HPDE6-E6E7 (cell line): Measurements from ENCODE around the gene MED20.
A peak's percentile ranks its signal among the peaks of the same experiment; 100 is the strongest.

Source experiments
- DNase-seq: peaks from one replicate; pipeline ENCODE4 v3.0.0; 2011; ENCODE audit warnings: missing footprints; ENCODE audit errors: extremely low spot score

MED20 gene

DNA sequence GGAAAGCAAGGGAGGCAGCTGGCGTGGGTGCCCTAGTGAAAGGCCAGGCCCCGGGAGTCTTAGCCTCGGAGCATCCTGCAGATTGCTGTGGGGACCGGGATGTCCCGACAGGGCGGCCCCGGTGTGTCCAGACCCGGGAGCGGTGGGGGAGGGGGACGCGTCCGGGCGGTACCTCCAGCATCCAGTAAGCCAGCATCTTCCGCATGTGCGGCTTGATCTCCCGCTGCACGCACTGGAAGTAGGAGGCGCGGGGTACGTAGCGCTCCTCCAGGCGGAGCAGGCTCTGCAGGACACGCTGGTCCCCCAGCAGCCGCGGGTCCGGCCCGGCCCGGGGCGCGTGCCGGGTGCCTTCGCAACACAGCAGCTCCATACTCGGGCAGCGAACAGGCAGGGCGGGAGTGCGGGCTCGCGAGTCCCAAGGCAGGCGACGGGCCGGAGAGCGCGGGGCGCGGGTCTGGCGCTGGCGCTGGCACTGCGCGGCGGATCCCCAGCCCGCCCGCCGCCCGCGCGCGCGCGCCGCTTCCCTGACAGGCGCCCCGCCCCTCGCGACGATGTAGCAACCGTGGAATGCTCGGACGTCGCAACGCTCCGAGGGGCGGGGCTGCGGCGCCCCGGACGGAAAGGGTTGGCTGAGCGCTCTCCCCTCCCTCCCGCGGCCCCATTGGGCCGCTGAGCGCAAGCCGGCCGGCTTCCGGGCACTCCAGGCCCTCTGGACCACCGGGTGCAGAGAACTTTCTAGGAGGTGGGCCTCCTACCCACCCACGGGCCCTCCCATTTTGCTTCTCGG is 20.5 kb upstream of the MED20 start, which contains the start of gene CCND3:
Gene CCND3, minus strand, starts transcription at position 529 of the 787 bp plus-strand sequence. Its CDS starts 159 bp downstream, at position 370.
- DNase-seq = peak; percentile 81

DNA sequence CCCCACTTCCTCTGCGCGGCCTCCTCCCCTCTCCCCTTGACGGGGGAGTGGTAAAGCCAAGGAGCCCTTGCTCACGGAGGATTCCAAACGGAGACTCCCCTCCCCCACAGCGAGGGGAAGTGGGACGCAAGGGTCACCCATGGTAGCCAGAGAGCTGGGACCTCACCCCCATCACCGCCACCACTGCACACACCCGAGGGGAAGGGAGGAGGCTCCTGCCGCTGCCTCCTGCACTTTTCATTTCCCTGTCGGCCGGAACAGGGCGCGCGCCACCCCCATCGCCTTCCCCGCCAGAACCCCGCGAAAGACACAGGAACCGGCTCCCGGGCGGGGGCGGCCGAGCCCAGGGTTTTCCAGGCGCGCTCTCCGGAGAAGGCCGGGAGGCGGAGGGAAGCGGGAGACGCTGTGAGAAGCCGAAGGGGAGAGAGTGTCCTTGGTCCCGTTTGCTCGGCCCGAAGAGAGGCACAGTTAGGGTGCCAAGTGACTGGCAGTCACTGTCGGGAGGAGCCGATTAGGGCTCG is 19.9 kb upstream of the MED20 start:
- no peak for DNase-seq

DNA sequence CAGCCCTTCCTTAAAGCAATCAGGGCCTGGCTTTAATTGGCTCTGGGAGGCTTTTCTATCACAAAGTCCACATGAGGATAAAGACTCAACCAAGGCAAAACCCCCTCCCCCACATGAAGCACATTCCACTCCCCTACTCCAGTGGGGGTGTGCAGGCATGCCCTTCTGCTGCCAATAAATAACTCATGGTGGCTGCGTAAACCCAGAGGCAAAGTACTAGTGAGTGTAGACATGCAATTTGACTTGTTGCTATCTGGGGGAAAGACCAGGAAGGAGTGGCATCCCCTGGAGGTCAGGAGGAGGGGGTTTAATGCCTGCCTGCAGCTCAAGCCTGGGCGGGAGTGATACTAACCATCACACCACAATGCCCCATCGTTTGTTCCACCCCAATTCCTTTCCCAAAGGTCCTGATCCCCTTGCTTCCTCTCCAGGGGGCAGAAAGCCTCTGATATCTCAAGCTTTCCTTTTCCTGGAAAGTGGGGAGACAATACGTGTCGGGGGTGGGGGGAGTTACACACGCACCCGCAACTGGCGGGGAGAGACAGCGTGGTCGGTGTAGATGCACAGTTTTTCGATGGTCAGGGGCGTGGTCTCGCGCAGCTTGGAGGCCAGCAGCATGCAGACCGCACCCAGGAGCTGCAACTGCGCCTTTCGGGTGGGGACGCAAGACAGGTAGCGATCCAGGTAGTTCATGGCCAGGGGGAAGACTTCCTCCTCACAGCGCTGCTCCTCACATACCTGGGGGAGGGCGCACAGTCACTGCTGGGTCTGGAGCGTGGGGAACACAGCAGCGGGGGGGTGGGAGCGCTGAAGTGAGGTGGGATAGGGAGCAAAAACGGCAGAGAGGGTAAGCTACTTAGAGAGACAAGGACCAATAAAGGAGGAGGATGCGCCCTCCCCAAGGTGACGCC is 19.2 kb upstream of the MED20 start:
- DNase-seq = no peak

DNA sequence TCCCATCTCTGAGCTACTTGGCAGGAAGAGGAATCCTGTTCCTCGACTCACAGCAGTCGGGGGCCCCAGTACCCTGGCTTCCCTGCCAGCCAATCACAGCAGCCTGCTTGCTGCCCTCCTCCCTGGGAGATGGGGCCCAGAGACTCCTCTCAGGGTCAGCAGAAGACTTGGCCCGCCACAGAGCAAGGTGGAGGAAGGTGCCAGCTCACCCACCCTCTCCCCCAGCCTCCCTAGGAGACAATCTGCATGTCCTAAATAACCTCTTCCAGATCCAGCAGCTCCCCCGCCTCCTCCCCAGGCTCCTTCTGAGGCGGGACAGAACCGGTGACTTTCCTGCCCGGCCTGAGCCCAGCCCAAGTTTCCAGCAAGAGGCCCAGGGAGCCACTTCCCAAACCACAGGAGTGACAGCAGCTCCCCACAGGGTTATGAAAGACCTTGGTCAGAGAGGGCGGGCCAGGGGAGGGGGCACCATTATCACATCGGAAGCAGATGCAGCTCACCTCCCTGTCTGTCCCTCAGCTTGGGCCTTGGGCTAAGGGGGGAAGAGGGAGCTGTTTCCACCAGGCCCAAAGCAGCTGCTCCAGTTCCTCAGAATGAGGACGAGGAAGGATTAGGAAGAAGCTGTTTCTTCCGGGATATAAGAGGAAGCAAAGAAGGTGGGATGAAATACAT is 18.4 kb upstream of the MED20 start:
- DNase-seq = no peak

DNA sequence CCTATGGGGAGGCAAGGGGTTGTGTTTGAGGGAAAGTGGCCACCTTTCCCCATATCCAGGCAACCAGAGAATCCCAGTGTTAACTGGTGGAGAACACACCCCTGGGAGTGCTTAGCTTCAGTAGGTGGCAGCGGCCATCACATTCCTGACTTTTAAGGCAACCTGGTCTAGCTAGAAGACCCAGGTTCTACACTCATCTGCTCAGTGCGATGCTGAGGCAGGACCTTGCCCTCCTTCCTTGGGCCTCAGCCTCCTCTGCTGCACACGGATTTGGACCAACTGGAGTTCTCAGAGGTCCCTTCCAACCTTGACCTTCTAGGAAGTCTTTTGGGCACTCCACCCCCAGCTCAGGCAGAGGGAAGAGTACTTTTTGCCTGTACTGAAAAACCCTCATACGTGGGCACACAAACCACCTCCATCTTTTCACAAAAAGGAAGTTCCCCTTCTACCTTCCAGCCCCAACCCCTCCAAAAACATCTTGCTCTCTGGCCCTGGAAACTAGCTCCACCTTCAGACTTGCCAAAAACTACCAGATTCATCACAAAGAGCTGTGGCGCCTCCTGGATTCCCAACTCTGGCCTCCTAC is 17.7 kb upstream of the MED20 start:
- DNase-seq = no peak

DNA sequence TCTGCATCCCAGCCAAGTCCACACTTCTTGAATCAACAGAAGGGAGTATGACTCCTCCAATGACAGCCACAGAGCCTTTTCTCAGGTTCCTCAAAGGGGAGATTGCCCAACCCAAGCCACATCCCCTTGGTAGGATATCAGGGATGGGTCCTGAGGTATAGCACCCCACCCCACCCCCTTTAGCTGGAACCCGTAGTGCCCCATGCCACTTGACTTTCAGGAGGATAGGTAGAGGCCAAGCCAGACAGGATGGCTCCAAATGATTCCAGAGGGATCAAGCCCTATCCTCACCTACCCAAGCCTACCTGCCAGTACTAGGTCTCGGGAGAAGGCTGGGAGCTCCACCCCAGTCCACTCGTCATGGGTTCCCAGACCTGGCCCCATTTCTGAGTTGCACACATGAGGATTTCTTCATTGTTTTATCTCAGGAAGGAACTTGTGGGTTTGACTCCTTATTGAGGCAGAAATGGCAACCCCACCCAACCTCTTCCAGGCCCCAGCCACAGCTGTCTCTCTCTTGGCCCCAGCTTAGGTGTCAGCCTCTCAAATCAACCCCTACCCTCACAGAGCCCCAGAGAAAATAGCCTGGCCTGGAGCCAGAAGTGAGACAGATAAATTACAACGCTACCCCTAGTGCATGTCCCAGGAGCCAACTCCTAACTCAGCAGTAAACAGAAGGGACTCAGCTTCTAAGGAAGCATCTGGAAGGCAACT is 17.1 kb upstream of the MED20 start:
- no peak for DNase-seq

DNA sequence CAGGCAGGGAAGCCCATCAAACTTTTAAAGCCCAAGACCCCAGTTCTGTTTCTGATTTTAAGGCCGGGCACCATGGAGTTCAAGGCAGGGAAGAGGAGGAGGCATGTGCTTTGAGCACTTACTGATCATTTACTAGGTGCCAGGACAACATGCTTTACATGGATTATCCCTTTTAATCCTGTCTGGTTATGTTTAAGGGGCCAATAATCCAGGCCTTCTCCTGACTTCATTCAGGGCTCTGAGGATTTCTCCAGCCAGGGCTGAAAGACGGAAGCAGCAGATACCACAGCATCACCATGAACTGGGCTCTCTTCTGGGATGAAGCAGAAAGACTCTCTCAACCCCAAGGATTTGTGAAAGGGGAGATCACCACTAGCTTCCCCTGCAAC is 16.5 kb upstream of the MED20 start:
- no peak for DNase-seq

DNA sequence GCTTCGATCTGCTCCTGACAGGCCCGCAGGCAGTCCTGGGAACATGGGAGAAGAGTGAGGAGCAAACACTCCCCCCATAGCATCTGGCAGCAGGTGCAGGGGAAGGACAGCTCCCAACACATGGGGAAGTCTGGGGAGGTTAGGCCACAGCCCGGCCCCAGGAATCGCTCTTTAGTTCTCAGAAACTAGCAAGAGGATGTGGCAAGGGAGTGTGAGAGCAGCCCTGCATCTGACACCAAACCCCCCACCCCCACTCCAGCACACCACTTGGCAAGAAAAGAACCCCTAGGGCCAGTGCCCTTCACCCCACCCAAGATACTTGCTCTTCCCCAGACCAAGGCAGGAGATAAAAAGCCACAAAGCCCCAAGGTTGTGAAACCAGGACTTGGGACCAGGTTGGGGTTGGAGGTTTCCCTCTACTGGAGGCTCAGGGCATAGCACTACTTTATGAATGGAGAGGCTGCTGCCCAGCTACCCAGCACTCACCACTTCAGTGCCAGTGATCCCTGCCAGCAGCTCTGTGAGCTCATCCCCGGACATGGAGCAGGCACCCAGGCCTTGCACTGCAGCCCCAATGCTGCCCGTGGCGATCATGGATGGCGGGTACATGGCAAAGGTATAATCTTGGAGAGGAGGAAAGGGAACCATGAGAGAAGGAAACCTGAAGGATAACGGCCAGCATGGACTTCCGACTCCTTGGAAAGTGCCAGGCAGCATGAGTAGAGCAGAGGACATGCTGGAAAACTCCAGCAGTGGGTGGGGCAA is 15.3 kb upstream of the MED20 start:
- peak; percentile 75 for DNase-seq

DNA sequence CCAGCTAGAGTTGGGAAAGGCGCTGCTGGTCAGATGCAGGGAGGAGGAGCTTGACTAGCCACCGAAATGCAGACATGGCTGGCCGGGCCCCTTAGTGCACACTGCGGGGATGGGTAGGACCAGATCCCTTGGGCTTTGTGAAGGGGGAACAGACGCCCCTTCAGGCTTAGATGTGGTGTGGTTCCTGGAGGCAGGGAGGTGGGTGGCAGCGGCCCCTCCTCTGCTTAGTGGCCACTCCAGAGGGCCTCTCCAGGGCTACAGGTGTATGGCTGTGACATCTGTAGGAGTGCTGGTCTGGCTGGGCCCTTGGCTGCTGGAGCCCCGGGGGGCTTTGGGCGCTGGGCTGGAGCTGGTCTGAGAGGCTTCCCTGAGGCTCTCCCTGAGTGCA is 14.7 kb upstream of the MED20 start:
- no peak for DNase-seq

DNA sequence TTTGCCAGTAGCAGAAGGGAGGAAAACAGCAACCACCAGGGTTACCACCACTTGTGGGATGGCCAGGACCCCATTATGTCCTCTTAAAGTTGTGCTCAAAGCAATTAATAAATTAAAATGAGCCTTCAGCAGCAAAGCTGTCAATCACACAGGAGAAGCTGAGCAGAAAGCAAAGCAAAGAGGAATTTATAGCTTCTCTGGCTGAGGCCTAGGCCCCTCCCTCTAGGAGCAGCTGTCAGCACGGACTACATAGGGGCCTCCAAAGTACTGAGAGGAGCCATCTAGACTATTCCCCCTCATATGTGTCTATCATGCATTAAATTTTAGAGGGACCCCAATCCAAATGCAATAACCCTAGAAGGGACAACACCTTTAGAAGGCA is 14.2 kb upstream of the MED20 start:
- no peak for DNase-seq

DNA sequence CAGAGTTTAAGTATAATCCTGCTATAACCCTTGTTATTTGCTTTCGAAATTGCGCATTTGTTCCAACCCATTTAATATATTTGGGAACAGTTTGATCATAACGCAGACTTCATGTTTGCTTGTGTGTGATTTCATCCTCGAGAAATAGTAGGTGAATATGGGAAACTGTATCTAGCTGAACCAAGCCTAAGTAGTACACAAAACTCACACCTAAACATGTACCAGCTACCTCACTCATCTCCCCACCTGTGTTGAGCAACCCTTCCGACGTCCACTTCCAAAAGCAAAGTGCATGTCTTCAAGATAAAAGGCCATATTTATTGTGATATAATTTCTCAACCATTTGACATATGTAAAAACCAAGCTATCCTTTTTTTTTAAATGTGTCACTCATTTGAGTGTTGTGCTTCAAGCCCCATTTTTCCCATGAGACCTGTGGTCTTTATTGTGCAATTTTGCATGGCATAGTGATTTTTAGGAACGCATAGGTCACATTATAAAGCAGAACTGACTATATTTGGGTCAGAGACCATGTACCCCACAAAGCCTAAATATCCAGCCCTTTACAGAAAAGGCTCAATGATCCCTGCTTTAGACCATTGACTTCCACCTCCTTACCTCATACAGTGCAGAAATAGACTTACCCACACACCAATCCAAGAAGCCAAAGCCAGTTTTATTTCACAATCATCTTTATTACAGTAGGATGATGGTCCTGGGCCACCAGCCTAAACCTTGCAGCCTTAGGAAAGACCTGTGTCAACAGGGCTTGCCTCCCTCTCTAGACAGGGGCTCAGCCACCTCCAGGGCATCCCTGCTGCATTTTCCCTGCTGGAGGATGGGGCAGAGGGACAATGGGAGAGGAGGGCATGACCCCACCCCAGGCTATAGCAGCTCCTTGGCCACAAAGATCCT is 13.6 kb upstream of the MED20 start:
- no peak for DNase-seq

DNA sequence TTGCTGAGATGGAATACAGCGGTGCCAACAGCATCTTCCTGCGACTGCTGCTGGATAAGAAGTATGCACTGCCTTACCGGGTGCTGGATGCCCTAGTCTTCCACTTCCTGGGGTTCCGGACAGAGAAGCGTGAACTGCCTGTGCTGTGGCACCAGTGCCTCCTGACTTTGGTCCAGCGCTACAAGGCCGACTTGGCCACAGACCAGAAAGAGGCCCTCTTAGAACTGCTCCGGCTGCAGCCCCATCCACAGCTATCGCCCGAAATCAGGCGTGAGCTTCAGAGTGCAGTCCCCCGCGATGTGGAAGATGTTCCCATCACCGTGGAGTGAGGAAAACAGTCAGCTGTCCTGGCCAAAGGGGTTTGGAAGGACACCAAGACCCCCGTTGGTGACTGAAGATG is 11.4 kb upstream of the MED20 start:
- DNase-seq = no peak

DNA sequence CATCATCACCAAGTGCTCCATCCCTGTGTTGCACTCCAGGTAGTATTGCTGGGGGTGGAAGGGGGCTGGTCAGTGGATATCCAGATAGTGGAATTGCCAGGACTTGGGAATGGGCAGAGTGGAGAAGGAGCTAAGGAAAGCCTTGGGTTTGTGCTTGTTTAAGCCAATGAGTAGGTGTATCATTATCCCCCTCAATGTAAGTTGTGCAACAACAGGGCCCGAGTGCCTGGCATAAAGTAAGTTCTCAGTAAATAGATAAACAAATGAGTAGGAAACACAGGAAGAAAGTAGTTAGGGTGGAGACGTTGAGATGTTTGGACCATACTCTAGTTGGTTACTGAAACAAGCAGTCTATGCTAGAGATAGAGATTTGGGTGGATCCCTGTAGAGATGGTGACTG is 10.9 kb upstream of the MED20 start:
- no peak for DNase-seq

DNA sequence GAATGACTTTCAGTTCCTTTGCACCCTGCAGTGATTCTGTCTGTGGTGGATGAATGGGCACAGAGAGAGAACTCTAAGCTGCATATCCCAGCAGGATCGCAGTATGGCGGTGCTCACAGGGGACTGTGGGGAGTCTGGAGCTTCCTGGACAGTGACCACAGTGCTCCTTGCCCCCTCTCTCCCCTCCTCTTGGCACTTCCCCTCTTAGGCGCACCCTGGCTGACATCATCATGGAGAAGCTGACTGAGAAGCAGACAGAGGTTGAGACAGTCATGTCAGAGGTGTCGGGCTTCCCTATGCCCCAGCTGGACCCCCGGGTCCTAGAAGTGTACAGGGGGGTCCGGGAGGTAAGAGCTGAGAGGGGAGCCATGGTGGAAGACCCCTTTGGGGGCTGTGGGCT is 9.0 kb upstream of the MED20 start:
- DNase-seq = no peak

DNA sequence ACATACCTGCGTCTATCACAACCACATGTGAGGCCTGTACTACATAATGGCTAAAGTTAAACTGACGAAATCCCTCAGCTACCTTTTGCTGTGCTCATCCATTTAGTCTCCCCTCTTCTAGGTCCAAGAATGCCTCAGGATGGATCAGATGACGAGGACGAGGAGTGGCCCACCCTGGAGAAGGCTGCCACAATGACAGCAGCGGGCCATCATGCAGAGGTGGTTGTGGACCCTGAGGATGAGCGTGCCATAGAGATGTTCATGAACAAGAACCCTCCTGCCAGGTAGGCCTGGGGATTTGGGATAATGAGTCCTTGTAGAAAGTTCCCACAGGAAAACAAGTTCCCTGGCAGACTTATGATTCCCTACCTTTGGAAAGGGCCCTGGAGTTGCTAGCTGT is 6.3 kb upstream of the MED20 start:
- DNase-seq = no peak

DNA sequence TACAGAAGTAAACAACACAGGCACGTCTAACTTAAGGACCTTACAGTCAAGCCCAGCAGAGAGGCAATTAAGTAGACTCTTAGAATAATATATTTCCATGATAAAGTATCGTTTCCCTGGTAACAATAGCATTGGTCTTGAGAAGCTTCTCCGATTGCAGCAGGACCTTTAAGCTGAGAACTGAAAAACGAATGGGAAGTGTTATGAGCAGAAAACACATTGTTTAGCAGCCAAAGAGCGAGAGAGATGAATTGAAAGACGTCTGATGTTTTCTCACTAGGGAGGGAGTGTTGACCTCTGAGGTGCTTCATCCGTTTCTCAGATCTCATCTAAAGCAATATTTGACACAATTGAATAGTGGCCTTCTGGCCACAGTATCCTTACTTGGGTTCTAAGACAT is 1.2 kb upstream of the MED20 start:
- no peak for DNase-seq

DNA sequence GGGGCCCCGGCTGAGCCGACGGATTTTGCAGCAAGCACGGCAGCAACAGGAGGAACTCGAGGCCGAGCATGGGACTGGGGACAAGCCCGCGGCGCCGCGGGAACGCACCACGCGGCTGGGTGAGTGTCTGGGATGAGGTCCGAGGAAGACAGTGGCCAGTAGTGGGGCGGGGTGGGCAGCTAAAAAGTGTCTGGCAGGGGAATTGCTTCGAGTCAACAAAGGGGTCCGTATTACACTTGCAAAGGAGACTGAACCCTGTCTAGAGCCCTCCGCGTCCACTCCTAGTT is 716 bp upstream of the MED20 start:
- DNase-seq = no peak

DNA sequence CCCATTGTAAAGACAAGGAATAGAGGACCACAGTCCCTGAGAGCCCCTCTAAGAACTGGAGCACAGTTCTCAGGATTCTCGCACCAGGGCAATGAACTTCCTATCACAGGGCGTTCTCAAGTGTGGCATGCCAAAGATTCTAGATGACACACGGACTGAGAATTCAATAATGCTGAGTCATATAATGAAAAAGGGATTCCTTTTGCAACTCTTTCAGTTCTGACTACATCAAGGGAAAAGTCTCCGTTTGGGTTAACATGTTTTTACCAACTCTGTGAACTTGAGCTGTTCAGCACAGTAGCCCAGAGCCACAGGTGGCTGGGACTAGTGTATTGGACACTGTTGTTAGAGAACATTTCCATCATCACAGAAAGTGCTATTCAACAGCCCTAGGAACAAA is 3.4 kb downstream of the MED20 start:
- DNase-seq = peak; percentile 70

DNA sequence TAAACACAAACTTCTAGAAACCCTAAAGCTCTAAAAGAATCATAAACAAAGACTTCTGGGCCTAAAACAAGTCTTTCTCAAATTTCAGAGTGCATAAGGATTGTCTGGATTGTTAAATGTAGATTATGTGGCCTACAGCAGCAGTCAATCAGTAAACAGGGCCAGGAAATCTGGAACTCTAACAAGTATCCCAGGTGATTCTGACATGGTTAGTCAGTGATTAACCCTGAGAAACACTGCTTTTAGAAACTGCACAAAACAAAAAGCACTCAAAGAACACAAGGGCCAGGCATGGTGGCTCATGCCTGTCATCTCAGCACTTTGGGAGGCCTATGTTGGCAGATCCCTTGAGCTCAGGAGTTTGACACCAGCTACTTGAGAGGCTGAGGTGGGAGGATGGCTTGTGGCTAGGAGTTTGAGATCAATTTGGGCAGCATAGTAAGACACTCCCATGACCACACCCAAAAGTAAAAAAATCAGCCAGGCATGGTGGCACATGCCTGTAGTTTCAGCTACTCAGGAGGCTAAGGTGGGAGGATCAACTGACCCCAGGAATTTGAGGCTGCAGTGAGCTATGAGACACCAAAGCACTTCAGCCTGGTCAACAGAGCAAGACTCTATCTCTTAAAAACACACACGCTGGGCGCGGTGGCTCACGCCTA is 5.9 kb downstream of the MED20 start:
- no peak for DNase-seq
